Stimulated activated CD4-positive, alpha-beta T cell treated with anti-CD3 and anti-CD28 coated beads, Interleukin-4, amount 100 ng/mL, for 24 hours (primary cell): ENCODE results near the gene IRGC.

Experiments
- DNase-seq: peaks from one replicate; pipeline ENCODE4 v3.0.0-alpha.2; 2020

IRGC gene

DNA sequence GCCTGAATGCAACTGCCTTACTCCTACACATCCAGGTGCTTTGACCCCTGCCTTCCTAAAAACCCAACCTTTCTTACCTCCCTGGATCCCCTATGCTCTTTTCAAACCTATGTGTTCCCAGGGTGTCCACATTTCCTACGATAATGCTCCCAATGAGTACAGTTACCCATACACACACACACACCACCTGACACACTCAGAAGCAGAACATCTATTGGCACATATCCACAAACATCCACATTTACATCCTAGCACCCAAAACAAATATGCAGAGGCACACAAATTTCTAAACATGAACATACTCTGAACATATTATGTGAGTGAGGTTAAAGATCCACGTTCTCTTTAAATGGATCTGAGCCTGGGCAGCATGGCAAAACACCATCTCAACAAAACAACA, 23.5 kb upstream of the IRGC start:
- no peak for DNase-seq

DNA sequence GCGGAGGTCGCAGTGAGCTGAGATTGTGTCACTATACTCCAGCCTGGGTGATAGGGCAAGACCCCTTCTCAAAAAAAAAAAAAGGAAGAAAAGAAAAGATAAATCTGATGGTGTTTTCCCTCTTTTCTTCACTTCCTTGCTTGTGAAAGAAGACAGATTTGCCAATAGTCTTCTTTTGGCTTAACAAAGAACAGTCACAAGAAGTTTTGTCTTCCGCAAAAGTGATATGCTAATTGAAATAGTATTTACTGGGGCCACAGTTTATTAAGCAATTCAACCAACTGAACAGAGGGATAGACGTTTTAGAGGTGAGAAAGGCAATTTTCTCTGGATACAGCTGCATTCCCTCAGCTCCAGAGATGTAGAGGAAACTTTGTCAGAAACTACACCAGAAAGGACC, 23.0 kb upstream of the IRGC start:
- no peak for DNase-seq

DNA sequence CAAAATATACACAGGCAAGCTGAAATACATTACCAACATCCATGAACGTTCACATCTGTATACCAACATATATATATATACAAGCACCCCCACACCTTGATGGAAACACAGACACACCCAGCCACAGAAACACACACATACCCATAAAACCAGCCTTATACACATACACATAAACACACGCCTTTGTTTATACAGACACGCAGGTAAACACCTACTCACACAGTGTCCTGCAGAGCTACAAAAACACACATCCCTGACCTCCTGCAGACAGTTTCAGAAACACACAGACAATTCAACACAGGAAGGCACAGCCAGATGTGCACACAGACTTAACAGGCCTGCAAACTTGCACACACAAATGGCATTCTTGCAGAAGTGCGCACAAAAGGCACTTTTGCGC, 21.3 kb upstream of the IRGC start:
- no peak for DNase-seq

DNA sequence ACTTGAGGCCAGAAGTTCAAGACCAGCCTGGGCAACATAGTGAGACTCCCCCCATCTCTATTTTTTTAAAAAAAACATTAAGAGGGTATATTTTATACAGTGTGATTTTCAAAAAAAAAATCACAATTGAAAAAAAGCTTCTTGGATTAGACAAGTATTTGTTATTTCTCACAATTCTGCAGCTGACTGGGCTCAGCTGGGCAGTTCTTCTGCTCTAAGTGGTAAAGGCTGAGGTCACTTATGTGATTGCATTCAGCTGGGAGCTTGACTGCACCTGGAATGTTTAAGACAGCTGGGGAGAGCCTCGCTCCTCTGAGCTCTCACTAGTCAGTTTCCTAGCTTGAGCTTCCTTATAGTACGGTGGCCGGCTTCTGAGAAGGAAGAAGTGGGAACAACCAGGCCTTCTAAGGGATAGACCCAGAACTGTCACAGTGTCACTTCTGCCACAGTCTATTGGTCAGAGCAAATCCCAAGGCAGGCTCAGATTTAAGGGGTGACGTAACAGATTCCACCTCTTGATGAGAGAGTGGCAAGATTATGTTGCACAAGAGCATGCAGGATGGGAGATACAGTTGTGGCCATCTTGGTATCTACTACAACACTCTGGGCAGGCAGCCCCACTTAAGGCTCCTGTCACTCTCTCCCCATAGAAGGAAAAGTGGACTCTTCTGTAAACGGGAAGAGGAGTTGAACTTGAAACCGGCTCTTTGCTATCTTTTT, 19.7 kb upstream of the IRGC start:
- DNase-seq = no peak

DNA sequence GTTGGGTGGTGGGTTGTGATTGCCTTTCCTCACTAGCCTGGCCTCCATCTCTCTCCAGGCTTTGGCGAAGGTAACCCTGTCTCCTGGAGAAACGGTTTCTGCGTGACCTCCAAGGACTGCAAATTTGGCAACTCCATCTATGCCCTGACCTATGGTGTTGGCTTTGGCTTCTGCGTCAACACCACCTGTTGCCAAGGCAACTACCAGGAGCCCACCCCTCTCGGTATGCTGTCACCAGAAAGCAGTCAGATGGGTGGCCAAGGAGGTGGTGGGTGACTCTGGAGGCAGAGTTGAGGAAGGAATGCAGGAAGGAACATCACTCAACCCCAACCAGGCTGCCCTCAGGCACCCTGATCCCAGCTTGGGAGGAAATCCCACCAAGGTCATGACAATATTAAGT, 18.6 kb upstream of the IRGC start:
- no peak for DNase-seq

DNA sequence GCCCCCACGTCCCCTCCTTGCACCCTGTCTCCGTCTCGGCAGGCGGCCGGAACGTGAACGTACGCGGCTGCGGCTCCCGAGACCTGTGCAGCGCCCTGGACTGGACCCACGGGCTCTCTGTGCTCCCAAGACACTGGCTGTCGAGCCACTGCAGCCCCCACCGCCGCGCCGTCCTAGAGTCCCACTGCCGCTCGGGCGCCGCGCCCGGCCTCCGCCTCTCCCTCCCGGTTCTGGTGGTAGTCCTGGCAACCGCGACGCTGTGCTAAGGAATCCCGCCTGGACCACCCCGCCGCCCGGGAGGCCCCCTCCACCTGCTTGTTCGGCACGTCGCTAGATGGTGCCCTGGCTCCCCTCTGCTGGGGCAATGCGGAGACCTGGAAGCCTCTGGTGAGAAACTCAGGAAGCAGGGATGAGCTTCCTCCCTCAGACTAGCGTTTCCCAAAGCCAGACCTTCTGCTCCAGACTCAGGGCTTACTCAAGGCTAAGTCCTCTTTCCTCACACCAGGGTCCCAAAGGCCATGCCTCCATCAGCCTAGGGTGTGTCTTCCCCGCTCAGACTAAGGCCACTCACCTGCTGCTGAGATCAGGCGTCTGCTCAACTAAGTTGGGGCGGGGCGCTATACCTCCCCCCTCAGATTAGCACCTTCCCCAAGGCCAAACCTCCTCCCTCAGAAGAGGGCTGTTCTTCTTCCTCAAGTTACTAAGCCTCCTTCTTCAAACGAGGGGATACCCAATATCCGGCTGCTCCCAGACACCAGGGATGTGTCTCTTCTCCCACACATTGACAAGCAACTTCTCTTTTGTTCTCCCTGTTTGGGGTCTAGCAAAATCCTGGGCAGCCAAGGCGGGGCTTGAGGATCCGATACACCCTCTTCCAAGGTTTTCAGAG, 16.1 kb upstream of the IRGC start:
- DNase-seq = no peak

DNA sequence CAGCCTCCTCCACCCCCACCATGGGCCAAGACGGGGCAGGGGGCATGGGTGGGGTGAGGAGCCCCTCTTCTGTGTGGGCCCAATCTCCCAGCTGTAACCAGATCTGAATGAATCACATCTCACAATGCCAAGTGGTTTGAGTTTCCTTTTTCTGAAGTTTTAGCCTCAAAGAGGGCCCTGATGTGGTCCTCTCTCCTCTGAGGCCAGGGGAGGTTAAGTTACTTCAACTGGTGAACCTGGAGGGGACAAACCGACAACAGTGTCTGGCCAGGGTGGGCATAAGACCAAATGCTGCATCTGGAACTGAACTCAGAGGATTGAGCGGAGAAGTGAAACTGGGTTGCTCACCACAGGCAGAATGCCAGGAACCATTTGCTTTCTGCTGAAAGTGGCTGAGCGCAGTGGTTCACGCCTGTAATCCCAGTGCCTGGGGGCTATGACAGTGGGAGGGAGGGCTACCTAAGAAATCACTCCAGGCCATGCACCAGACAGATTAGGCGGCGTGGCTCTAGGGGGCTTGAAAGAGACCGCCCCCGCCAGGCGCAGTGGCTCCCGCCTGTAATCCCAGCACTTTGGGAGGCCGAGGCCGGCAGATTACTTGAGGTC, 15.4 kb upstream of the IRGC start:
- DNase-seq = no peak

DNA sequence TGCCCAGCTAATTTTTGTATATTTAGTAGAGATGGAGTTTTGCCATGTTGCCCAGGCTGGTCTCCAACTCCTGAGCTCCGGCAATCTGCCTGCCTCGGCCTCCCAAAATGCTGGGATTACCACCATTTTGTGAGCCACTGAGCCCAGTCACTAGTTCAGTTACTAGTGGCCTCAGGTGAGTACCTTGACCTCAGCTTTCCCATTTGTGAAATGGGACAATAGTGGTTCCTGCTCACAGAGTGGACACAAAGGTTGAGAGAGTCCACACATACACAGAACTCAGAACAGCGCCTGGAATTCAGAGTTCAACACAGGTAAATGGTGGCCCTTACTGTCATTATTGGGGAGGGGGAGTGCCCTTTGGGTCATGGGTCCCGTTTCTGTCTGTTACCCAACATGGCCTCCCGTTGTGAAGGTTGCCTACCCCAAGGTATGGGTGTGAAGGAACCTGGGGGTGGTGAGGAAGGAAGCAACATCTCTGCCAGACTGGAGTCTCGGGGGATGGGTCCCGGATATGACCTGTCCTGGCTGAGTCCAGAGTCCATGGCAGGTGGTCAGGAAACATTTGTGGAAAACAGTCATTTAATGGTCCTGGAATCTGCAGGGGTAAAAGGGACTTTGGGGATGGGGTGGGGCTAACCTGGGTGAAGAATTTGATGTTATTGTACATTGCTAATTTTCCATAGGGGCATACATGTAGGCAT, 11.7 kb upstream of the IRGC start:
- no peak for DNase-seq

DNA sequence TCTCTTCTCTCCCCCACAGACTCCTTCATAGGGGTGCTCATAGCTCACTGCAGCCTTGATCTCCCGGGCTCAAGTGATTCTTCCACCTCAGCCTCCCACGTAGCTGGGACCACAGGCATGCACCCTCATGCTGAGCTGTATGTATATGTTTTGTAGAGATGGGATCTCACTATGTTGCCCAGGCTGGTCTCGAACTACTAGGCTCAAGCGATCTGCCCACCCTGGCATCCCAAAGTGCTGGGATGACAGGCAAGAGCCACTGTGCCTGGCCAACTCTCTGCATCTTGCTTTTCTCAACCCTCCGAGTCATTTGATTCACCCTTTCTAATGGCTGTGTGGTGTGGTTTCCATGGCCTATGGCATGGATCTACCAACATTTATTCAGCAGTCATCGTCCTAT, 10.1 kb upstream of the IRGC start:
- no peak for DNase-seq

DNA sequence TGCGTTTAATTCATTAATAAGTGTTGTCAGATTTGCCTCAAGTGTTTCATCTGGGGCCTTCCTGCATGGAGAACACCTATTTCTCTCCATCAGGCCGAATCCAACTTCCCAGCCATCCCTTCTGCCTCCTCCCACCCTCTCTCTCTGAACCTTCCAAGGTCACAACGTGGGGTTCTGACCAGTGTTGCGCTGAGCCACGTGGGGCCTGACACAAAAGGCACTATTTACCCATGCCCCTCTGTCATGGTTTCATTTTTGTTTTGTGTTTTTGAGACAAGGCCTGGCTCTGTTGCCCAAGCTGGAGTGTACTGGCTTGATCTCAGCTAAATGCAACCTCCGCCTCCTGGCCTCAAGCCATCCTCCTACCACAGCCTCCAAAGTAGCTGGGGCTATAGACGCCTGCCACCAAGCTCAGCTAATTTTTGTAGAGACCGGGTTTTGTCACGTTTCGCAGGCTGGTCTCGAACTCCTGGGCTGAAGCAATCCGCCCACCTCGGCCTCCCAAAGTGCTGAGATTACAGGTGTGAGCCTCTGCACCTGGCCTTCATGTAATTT, 8.6 kb upstream of the IRGC start:
- no peak for DNase-seq

DNA sequence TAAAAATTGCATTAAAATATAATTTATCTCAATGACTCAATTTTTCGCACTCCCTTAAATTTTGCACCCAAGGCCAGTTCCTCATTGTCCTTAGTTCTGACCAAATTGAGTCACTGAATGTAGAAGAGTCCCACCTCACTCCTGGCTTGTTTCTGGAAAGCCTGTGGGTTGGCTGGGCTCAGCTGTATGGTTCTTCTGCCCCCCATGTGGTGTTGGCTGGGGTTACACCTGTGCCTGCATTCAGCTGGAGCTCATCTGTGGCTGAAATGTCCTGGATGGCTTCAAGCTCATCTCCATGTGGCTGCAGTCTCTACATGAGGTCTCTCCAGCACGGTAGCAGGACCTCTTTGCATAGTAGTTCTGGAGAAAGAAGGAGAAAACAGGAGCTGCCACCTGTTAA, 7.2 kb upstream of the IRGC start:
- no peak for DNase-seq

DNA sequence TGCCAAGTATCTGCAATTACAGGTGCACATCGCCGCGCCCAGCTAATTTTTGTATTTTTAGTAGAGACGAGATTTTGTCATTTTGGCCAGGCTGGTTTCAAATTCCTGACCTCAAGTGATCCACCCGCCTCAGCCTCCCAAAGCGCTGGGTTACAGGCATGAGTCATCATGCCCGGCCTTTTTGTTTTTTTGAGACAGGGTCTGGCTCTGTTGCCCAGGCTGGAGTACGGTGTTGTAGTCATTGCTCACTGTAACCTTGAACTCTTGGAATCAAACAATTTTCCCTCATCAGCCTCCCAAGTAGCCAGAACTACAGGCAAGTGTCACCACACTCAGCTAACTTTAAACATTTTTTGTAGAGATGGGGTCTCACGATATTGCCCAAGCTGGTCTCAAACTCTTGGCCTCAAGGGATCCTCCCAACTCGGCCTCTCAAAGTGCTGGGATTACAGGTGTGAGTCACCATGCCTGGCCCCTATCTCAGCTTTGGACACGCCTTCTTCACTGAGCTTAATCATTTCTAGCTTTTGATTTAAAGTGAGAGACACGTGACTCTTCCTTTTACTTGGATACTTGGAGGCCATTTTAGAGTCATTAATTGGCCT, 4.0 kb upstream of the IRGC start:
- no peak for DNase-seq

DNA sequence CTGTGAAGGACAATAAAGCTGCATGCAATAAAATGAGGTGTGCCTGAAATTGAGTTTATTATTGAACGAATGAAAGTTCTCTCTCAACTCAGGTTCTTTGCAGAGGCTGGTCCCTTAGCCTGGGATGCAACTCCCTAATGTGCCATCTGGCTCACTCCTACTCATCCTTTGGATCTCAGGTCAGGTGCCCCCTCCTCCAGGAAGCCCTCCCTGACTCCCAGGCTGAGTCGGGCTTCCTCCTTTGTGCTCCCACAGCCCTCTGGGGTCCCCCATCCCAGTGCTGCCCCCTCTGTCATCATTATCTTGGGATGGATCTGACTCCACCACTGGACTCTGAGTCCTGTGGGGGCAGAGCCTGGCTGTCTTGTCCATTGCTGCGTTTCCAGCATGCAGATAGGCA, 2.7 kb upstream of the IRGC start:
- DNase-seq = no peak

DNA sequence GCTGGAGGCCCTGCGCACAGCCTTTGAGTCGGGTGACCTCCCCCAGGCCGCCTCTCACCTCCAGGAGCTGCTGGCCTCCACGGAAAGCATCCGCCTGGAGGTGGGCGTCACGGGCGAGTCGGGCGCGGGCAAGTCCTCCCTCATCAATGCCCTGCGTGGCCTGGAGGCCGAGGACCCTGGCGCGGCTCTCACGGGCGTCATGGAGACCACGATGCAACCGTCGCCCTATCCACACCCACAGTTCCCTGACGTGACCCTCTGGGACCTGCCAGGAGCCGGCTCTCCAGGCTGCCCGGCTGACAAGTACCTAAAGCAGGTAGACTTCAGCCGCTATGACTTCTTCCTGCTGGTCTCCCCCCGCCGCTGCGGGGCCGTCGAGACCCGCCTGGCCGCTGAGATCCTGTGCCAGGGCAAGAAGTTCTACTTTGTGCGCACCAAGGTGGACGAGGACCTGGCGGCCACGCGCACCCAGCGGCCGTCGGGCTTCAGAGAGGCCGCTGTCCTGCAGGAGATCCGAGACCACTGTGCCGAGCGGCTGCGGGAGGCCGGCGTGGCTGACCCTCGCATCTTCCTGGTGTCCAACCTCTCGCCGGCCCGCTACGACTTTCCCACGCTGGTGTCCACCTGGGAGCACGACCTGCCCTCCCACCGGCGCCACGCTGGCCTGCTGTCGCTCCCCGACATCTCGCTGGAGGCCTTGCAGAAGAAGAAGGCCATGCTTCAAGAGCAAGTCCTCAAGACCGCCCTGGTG, 2.9 kb downstream of the IRGC start:
- no peak for DNase-seq

DNA sequence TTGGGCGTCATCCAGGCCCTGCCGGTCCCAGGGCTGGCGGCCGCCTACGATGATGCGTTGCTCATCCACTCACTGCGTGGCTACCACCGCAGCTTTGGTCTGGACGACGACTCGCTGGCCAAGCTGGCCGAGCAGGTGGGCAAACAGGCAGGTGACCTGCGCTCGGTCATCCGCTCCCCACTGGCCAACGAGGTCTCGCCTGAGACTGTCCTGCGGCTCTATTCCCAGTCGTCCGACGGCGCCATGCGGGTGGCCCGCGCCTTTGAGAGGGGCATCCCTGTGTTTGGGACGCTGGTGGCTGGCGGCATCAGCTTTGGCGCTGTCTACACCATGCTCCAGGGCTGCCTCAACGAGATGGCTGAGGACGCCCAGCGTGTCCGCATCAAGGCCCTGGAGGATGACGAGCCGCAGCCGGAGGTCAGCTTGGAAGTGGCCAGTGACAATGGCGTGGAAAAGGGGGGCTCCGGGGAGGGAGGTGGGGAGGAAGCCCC, 3.5 kb downstream of the IRGC start:
- no peak for DNase-seq

DNA sequence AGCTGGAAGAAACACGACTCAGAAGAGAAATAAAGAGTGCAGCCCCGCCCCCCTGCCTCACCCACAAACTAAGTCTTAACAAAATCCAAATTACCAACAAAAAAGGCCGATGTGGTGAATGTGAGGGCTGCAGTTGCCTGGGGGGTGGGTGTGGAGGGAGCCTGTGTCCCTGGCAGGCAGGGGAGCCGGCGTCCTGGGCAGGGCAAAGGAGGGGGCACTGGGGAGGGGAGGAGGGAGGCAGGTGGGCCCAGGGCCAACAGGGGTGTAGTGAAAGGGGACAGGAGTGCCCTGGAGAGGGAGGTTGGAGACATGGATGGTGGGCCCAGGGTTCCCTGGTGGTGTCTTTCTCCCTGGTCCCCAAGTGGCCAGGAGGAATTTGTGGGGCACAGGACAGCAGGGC, 4.0 kb downstream of the IRGC start:
- DNase-seq = no peak

DNA sequence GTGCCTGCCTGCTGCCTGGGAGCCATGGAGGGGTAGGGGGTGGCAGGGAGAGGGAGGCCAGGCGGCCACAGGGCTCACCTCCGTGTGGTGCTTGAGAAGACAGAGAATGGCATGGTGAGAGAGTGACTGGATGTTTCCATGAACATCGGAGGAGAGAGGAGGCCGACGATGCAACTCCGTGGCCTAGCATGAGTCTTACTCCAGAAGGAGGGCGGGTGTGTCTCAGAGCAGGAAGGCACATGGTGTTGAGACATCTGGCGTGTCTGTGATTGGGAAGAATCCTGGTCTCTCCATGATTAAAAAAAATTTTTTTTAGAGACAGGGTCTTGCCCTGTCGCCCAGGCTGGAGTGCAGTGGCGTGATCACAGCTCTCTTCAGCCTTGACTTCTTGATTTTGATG, 5.1 kb downstream of the IRGC start:
- no peak for DNase-seq

DNA sequence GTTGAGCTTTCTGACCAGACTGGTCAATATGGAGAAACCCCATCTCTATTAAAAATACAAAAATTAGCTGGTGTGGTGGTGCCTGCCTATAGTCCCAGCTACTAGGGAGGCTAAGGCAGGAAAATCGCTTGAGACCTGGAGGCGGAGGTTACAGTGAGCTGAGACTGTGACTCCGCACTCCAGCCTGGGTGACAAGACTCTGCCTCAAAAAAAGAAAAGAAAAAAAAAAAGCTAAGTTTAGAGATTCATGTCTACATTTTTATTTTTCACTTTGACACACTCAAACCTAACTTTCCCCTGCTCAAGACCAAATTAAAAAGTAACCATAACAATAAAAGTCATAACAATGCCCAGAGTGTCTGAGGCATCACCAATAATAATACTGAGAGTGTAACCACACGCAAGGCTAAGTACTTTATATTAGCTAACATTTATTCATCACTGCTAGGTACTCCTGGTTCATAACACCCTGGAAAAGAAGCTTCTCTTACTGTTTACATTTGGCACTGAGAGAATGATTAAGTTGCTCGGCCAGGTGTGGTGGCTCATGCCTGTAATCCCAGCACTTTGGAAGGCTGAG, 5.7 kb downstream of the IRGC start:
- DNase-seq = no peak

DNA sequence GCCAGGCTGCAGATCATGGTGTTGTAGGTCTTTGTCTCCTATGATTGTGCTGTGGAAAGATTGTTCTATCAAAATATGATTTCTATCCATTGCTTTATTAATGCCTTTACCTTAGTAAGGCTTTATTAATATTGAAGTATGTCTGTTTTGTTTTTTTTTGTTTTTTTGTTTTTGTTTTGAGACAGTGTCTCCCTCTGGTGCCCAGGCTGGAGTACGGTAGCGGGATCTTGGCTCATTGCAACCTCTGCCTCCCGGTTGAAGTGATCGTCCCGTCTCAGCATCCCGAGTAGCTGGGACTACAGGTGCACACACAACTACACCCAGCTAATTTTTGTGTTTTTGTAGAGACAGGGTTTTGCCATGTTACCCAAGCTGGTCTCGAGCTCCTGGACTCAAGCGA, 7.7 kb downstream of the IRGC start:
- DNase-seq = no peak

DNA sequence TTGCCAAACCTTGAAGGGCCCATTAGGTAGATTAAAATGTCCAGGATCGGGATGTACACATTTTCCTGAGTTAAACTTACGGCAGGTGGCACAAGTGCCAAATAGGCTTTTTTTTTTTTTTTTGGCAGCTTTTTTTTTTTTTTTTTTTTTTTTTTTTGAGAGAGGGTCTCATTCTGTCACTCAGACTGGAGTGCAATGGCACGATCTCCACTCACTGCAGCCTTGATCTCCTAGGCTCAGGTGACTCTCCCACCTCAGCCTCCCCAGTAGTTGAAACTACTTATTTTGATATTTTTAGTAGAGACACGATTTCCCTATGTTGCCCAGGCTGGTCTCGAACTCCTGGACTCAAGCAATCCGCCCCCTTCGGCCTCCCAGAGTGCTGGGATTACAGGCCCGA, 9.0 kb downstream of the IRGC start:
- no peak for DNase-seq

DNA sequence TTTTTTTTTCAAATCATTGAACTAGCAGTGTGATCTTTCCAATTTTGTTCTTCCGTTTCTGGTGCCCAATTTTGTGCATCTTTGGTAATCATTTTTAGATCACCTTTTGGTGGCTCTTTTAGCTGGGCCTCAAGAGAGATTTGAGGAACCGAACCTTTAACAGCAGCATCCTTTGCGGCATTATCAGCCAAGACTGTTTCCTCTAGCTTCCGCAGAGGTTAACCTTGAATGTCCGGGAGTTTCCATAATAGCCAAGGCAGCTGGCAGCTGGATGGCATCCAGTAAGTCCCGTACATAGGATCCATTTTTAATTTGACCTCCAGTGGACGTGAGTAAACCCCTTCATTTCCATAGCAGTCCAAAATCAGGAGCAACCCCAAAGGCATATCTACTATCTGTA, 9.6 kb downstream of the IRGC start:
- DNase-seq = no peak
